GM12878 (cell line): ENCODE data around the gene ABCC1. TPM values are rescaled to one million over a fixed set of nuclear protein-coding genes. Genes with fewer than 3 reads are reported as not detected.

Experiments used
- ATAC-seq: fragments of 200-7000 bp; cut with Tn5 transposase; 3 replicates; pipeline ENCODE4 v1.9.1; 2020; ENCODE audit warnings: mild to moderate bottlenecking, moderate library complexity
- BruUV-seq: library from RNA; stranded (reverse); fragments of 400-500 nt; replicated peaks from 2 replicates; lab custom pipeline; 2021; lab: Mats Ljungman, UMichigan
- CTCF ChIA-PET: fragments of 300-600 bp; sonication (Branson Sonifier 250); formaldehyde crosslinking; extraction: SDS; loops from one replicate; lab custom pipeline; 2021; ENCODE audit warnings: inconsistent platforms; lab: Yijun Ruan, JAX
- POLR2A ChIA-PET: fragments of 350-600 bp; formaldehyde crosslinking; extraction: SDS; loops from one replicate; lab custom pipeline; 2021; ENCODE audit warnings: inconsistent platforms; lab: Charles Lee
- RAD21 ChIA-PET: fragments of 300-600 bp; sonication (Branson Sonifier 250); formaldehyde crosslinking; loops from one replicate; lab custom pipeline; 2023; ENCODE audit warnings: antibody characterized with exemption; ENCODE audit not compliant: unreplicated experiment; lab: Charles Lee
- SMC1A ChIA-PET: fragments of 300-600 bp; sonication (Branson Sonifier 250); formaldehyde crosslinking; loops from one replicate; lab custom pipeline; 2023; ENCODE audit not compliant: unreplicated experiment, uncharacterized antibody; lab: Charles Lee
- DNase-seq: peaks from one replicate; pipeline ENCODE4 v3.0.0-alpha.2; 2011; ENCODE audit warnings: low read depth, low spot score
- FAIRE-seq: peaks from 3 replicates; lab custom pipeline; 2011; peaks lifted over from hg19 to GRCh38; lab: Jason Lieb, UNC
- H2AFZ ChIP-seq: 2 replicates; pipeline ENCODE4 v1.6.0; 2011; ENCODE audit warnings: low read depth, low read length, control low read depth; ENCODE audit not compliant: control insufficient read depth
- H3K27ac ChIP-seq: 2 replicates; pipeline ENCODE4 v1.5.1; 2011; ENCODE audit warnings: control low read depth; ENCODE audit not compliant: control insufficient read depth, insufficient read depth
- H3K27me3 ChIP-seq, 2 experiments: replicated peaks in 1 of 2; 2 replicates each; pipeline versions ENCODE4 v1.6.0 to v1.6.1; 2011; ENCODE audit warnings: low read length in 1 of 2; ENCODE audit not compliant: control insufficient read depth in 2 of 2, insufficient read depth in 2 of 2
- H3K36me3 ChIP-seq, 2 experiments: 2 replicates each; pipeline ENCODE4 v1.5.1; 2011; ENCODE audit warnings: low read length in 1 of 2; ENCODE audit not compliant: control insufficient read depth in 2 of 2, insufficient read depth in 2 of 2
- H3K4me1 ChIP-seq: 2 replicates; pipeline ENCODE4 v1.6.1; 2011; ENCODE audit warnings: mild to moderate bottlenecking, low read length, moderate library complexity, mixed read lengths; ENCODE audit not compliant: control insufficient read depth, insufficient read depth
- H3K4me2 ChIP-seq: 2 replicates; pipeline ENCODE4 v1.6.0; 2011; ENCODE audit warnings: control low read depth; ENCODE audit not compliant: control insufficient read depth, insufficient read depth
- H3K4me3 ChIP-seq: fragments of 200-600 bp; sonication (generic); 2 replicates; pipeline ENCODE4 v1.5.1; 2016
- H3K79me2 ChIP-seq: 2 replicates; pipeline ENCODE4 v1.6.0; 2011; ENCODE audit warnings: low read length; ENCODE audit not compliant: control insufficient read depth, insufficient read depth
- H3K9ac ChIP-seq: 2 replicates; pipeline ENCODE4 v1.8.0; 2011; ENCODE audit warnings: low read length, control low read depth, mixed read lengths; ENCODE audit not compliant: control insufficient read depth, insufficient read depth
- H3K9me3 ChIP-seq: replicated peaks from 3 replicates; pipeline ENCODE4 v1.5.1; 2011; ENCODE audit warnings: mild to moderate bottlenecking, low read length; ENCODE audit not compliant: control insufficient read depth, insufficient read depth
- H4K20me1 ChIP-seq: 2 replicates; pipeline ENCODE4 v1.6.0; 2011; ENCODE audit not compliant: control insufficient read depth, insufficient read depth
- CBX5 ChIP-seq: sonication (generic); IDR thresholded peaks from 2 replicates; pipeline ENCODE4 v1.6.1; 2016; ENCODE audit warnings: low read depth, moderate library complexity, mild to moderate bottlenecking, inconsistent platforms
- CEBPB ChIP-seq, 2 experiments: fragments of 150-350 bp in 1 of 2; IDR thresholded peaks; 2 replicates each; pipeline ENCODE4 v1.6.1; 2012 to 2014; ENCODE audit warnings: low read depth in 2 of 2, low read length in 2 of 2, borderline replicate concordance in 1 of 2, inconsistent platforms in 1 of 2
- CHD4 ChIP-seq: fragments of 200-600 bp; sonication (generic); IDR thresholded peaks from 2 replicates; pipeline ENCODE4 v1.6.1; 2016; ENCODE audit warnings: mild to moderate bottlenecking
- CREB1 ChIP-seq: IDR thresholded peaks from 2 replicates; pipeline ENCODE4 v1.6.1; 2012; ENCODE audit warnings: low read depth, mild to moderate bottlenecking, inconsistent platforms
- EGR1 ChIP-seq, 2 experiments: IDR thresholded peaks; 1 replicate in 1 of 2; 2 replicates in 1 of 2; pipeline ENCODE4 v1.6.1; 2011 to 2012; ENCODE audit warnings: low read depth in 2 of 2, low read length in 2 of 2, borderline replicate concordance in 1 of 2, mild to moderate bottlenecking in 1 of 2, moderate library complexity in 1 of 2
- ETV6 ChIP-seq, 2 experiments: fragments of 450-650 bp in 1 of 2; IDR thresholded peaks in 1 of 2; conservative IDR thresholded peaks in 1 of 2; 2 replicates each; pipeline ENCODE4 v1.6.1; 2014; ENCODE audit warnings: antibody characterized with exemption in 1 of 2, borderline replicate concordance in 1 of 2, low read depth in 1 of 2, mild to moderate bottlenecking in 1 of 2, moderate library complexity in 1 of 2
- FOXM1 ChIP-seq: IDR thresholded peaks from 2 replicates; pipeline ENCODE4 v1.6.1; 2012; ENCODE audit warnings: low read depth, mild to moderate bottlenecking, inconsistent platforms, low read length, moderate library complexity
- GATAD2B ChIP-seq: fragments of 450-650 bp; conservative IDR thresholded peaks from 2 replicates; pipeline ENCODE4 v1.6.1; 2017; ENCODE audit warnings: low read depth, mild to moderate bottlenecking, moderate library complexity
- KDM1A ChIP-seq: fragments of 200-600 bp; sonication (generic); IDR thresholded peaks from 2 replicates; pipeline ENCODE4 v1.6.1; 2016; ENCODE audit warnings: borderline replicate concordance
- KLF5 ChIP-seq: fragments of 450-650 bp; IDR thresholded peaks from 2 replicates; pipeline ENCODE4 v1.6.1; 2014; ENCODE audit warnings: mild to moderate bottlenecking; ENCODE audit not compliant: partially characterized antibody
- MTA2 ChIP-seq: fragments of 450-650 bp; IDR thresholded peaks from 2 replicates; pipeline ENCODE4 v1.6.1; 2016; ENCODE audit warnings: low read depth, mild to moderate bottlenecking, moderate library complexity
- NBN ChIP-seq: fragments of 450-650 bp; IDR thresholded peaks from 2 replicates; pipeline ENCODE4 v1.6.1; 2016
- NFIC ChIP-seq: IDR thresholded peaks from 2 replicates; pipeline ENCODE4 v1.6.1; 2012; ENCODE audit warnings: low read depth, mild to moderate bottlenecking, inconsistent platforms, low read length, moderate library complexity
- SIN3A ChIP-seq: IDR thresholded peaks from 2 replicates; pipeline ENCODE4 v1.6.1; 2012; ENCODE audit warnings: low read depth, low read length, improper control_type of control experiment
- WRNIP1 ChIP-seq: IDR thresholded peaks from 2 replicates; pipeline ENCODE4 v1.6.1; 2011; ENCODE audit warnings: low read depth, low read length, improper control_type of control experiment, borderline replicate concordance
- WGBS: methylation state at CpG from one replicate; pipeline ENCODE4 v1.1.6; 2016; ENCODE audit warnings: low lambda C conversion rate; ENCODE audit not compliant: insufficient replicate concordance, insufficient coverage; ENCODE audit errors: missing lambda C conversion rate; 5-methylcytosine and 5-hydroxymethylcytosine counted together
- in situ Hi-C: fragments of 300-500 bp; cut with MboI; formaldehyde crosslinking; loops from 9 replicates; pipeline ENCODE4 v1.14.3; 2018; ENCODE audit warnings: mixed read lengths
- intact Hi-C: fragments of 100-400 bp; cut with micrococcal nuclease; formaldehyde crosslinking; loops from one replicate; pipeline ENCODE4 v1.14.2; 2022; ENCODE audit not compliant: unreplicated experiment
- polyA plus RNA-seq, 11 experiments: library from polyadenylated mRNA; depleted of rRNA in 4 of 11; unstranded in 6 of 11; stranded (reverse) in 5 of 11; fragments of >200 nt; fragmentation: Nextera tagmentation in 4 of 11; fragmentation: Illumina TruSeq in 1 of 11; extraction: Ambion mirVana in 4 of 11; extraction: Trizol in 1 of 11; gene quantifications; 1 replicate in 1 of 11; 2 replicates in 10 of 11; pipeline versions ENCODE4 v1.2.1 to v1.2.3, GENCODE V29; 2011 to 2016; ENCODE audit warnings: inconsistent platforms in 2 of 11, missing spikeins in 2 of 11, low read depth in 1 of 11
- total RNA-seq, 4 experiments: library from RNA; depleted of rRNA in 3 of 4; stranded (reverse); fragments of >200 nt in 3 of 4; fragmentation: Illumina TruSeq in 1 of 4; extraction: Trizol in 1 of 4; gene quantifications; 2 replicates each; pipeline versions ENCODE4 v1.2.1 to v1.2.3, GENCODE V29; 2013 to 2021
- TF ChIP-seq, protein P1 (sequence below): fragments of 450-650 bp; IDR thresholded peaks from 2 replicates; pipeline ENCODE4 v1.6.1; 2016; ENCODE audit warnings: mild to moderate bottlenecking
- TF ChIP-seq, protein P2 (sequence below): fragments of 450-650 bp; IDR thresholded peaks from 2 replicates; pipeline ENCODE4 v1.6.1; 2017; ENCODE audit warnings: borderline replicate concordance
- TF ChIP-seq, protein P3 (sequence below): fragments of 450-650 bp; IDR thresholded peaks from 2 replicates; pipeline ENCODE4 v1.6.1; 2017; ENCODE audit warnings: mild to moderate bottlenecking, moderate library complexity

Gene ABCC1
- total and polyA plus RNA-seq, 10 of the 15 experiments (the other 5 are each of a cell fraction or from before 2014, with no cell fraction given), result 3.2 to 44.6 (median 14.5) TPM

DNA sequence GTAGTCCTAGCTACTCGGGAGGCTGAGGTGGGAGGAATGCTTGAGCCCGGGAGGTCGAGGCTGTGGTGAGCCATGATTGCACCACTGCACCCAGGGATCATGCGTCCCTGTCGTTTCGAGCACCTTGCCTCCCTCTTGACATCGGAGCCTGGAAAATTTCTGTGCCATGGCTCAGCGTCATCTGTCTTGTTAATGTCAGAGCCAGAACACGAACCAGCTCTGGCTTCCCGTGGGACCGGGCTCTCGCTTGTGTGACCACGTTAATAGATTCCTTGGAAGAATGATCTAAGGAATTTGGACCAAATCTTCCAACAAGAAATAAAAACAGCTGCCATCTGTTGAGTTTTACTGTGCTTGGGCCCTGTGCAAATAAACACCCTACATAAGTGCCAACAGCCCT is 117.7 kb downstream of the ABCC1 start (continued):
- TF ChIP-seq CEBPB (IDR thresholded peaks at IDR 0.05; ENCODE audit: borderline replicate concordance in 1 of 2, low read depth in 2 of 2, low read length in 2 of 2), result no peak
- no peak for TF ChIP-seq MTA2
- TF ChIP-seq CHD4, result no peak
- no peak for TF ChIP-seq ETV6 (conservative IDR thresholded peaks at IDR 0.05 in 1 of 2, IDR thresholded peaks at IDR 0.05 in 1 of 2; ENCODE audit: borderline replicate concordance in 1 of 2, low read depth in 1 of 2)
- TF ChIP-seq, protein P1, sequence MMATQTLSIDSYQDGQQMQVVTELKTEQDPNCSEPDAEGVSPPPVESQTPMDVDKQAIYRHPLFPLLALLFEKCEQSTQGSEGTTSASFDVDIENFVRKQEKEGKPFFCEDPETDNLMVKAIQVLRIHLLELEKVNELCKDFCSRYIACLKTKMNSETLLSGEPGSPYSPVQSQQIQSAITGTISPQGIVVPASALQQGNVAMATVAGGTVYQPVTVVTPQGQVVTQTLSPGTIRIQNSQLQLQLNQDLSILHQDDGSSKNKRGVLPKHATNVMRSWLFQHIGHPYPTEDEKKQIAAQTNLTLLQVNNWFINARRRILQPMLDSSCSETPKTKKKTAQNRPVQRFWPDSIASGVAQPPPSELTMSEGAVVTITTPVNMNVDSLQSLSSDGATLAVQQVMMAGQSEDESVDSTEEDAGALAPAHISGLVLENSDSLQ, result no peak
- TF ChIP-seq FOXM1, result no peak
- TF ChIP-seq GATAD2B, result no peak
- no peak for TF ChIP-seq CREB1
- TF ChIP-seq, protein P2, sequence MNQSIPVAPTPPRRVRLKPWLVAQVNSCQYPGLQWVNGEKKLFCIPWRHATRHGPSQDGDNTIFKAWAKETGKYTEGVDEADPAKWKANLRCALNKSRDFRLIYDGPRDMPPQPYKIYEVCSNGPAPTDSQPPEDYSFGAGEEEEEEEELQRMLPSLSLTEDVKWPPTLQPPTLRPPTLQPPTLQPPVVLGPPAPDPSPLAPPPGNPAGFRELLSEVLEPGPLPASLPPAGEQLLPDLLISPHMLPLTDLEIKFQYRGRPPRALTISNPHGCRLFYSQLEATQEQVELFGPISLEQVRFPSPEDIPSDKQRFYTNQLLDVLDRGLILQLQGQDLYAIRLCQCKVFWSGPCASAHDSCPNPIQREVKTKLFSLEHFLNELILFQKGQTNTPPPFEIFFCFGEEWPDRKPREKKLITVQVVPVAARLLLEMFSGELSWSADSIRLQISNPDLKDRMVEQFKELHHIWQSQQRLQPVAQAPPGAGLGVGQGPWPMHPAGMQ, result no peak

DNA sequence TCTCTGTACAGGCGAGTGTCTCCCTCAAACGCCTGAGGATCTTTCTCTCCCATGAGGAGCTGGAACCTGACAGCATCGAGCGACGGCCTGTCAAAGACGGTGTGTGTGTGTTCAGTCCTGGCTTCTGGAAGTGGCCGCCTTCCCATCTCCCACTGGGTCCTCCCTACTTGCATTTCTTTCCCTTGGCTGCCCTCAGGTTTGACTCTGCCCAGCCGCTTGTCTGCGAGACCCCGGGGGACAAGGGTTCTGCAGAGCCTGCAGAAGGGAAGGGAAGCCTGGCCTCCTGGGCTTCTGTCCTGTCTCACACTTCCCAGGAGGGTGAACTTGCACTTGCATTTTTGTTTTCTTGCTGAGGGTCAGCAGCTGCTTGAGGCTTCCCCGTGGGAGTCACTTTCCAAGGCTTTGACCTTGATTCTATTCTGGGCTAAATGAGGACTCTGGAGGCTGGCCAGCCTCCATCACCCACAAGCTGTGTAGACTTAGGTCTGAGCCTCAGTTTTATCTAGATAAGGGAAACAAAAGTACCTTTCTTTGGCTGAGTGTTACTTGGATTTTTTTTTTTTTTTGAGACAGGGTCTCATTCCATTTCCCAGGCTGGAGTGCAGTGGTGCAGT is 122.3 kb downstream of the ABCC1 start:
- H3K36me3 ChIP-seq, result peaks cover 30 to 35% of the 10 kb centered on the region in 2 experiments
- BruUV-seq, result no TSS peak
- H3K9me3 ChIP-seq, result no peaks in the 10 kb centered on the region
- H4K20me1 ChIP-seq, result no peaks in the 10 kb centered on the region
- no peak overlapping the region for H3K4me2 ChIP-seq
- FAIRE-seq (no peak), DNase-seq (no peak), ATAC-seq (no peak)
- no peaks in the 10 kb centered on the region; the same call in 1 of the 2 replicates for H3K4me1 ChIP-seq
- no peak overlapping the region for H3K27ac ChIP-seq
- in situ Hi-C loops (no loop called here), intact Hi-C loops (no loop called here)
- H3K4me3 ChIP-seq, result no peak overlapping the region
- ChIA-PET CTCF (interaction anchor here (1.2 kb wide), 1 partner anchor 197 kb away, joined by 3 read pairs; no protein-coding TSS in a partner anchor), POLR2A (no interaction called here), RAD21 (no interaction called here), SMC1A (no interaction called here)
- no peak overlapping the region for H2AFZ ChIP-seq
- H3K27me3 ChIP-seq, result no peaks in the 10 kb centered on the region
- H3K79me2 ChIP-seq, result no peaks in the 10 kb centered on the region
- WGBS, result 91% methylated on average over 11 of the region's 11 CpGs
- H3K9ac ChIP-seq, result no peak overlapping the region
- TF ChIP-seq EGR1 (IDR thresholded peaks at IDR 0.05; ENCODE audit: borderline replicate concordance in 1 of 2, low read depth in 2 of 2, low read length in 2 of 2), result no peak
- TF ChIP-seq CBX5, result no peak
- TF ChIP-seq NFIC, result no peak
- TF ChIP-seq KDM1A, result no peak
- no peak for TF ChIP-seq WRNIP1
- no peak for TF ChIP-seq KLF5
- no peak for TF ChIP-seq SIN3A
- TF ChIP-seq NBN, result no peak
- TF ChIP-seq, protein P3, sequence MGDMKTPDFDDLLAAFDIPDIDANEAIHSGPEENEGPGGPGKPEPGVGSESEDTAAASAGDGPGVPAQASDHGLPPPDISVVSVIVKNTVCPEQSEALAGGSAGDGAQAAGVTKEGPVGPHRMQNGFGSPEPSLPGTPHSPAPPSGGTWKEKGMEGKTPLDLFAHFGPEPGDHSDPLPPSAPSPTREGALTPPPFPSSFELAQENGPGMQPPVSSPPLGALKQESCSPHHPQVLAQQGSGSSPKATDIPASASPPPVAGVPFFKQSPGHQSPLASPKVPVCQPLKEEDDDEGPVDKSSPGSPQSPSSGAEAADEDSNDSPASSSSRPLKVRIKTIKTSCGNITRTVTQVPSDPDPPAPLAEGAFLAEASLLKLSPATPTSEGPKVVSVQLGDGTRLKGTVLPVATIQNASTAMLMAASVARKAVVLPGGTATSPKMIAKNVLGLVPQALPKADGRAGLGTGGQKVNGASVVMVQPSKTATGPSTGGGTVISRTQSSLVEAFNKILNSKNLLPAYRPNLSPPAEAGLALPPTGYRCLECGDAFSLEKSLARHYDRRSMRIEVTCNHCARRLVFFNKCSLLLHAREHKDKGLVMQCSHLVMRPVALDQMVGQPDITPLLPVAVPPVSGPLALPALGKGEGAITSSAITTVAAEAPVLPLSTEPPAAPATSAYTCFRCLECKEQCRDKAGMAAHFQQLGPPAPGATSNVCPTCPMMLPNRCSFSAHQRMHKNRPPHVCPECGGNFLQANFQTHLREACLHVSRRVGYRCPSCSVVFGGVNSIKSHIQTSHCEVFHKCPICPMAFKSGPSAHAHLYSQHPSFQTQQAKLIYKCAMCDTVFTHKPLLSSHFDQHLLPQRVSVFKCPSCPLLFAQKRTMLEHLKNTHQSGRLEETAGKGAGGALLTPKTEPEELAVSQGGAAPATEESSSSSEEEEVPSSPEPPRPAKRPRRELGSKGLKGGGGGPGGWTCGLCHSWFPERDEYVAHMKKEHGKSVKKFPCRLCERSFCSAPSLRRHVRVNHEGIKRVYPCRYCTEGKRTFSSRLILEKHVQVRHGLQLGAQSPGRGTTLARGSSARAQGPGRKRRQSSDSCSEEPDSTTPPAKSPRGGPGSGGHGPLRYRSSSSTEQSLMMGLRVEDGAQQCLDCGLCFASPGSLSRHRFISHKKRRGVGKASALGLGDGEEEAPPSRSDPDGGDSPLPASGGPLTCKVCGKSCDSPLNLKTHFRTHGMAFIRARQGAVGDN, result no peak
